ENCODE data around the gene SLC15A3.

GRCh38 chr11:60989093-60989650, 37.2 kb upstream of the SLC15A3 start:
- no peak for TF ChIP-seq CTCF (IDR thresholded peaks at IDR 0.05; ENCODE audit: insufficient read depth, low read depth, low read length)
- TF ChIP-seq EZH2 (IDR thresholded peaks at IDR 0.05; ENCODE audit: insufficient read depth, low read length), result no peak

Measured in astrocyte (in vitro differentiated cells and primary cell).